ENCODE results near the gene MEX3A. TPM values are rescaled to one million over a fixed set of nuclear protein-coding genes. Genes with fewer than 3 reads are reported as not detected.

MEX3A gene
- total RNA-seq, 1 experiment from 2014 or later, result 68.0 TPM

DNA sequence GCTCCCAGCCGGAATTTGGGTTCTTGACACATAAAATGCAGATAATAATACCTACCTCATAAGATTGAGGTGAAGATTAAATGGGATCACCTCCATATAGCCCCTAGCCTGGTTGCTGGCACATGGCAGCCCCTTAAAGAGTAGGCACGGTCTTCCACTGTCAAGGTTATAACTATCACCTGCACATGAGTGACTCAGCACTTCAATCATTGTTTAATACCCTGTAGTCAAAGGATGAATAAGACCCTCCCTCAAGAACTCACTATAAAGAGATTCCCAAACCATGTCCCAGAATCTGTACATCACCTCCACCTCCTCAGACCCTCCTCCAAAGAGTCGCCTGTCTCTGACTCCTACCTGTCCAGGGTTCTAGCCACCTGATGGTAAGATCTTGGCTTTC lies 25.8 kb upstream of the MEX3A start:
- Histone ChIP-seq H3K9me3 (ENCODE audit: control insufficient read depth, low read depth, low read length) (no peaks in the 10 kb centered on the region), H2BK120ac (ENCODE audit: low read depth, low read length, poor library complexity, severe bottlenecking) (no peak overlapping the region), H2AK5ac (ENCODE audit: insufficient read length, low read length) (no peak overlapping the region), H3K27ac (ENCODE audit: insufficient read length, low read depth, low read length) (no peak overlapping the region), H2BK20ac (ENCODE audit: low read depth, low read length, poor library complexity, severe bottlenecking) (no peak overlapping the region), H2AFZ (ENCODE audit: low read length) (no peak overlapping the region), H4K5ac (ENCODE audit: insufficient read length, low read depth, low read length) (no peak overlapping the region), H3K79me2 (ENCODE audit: insufficient read depth, low read length) (no peaks in the 10 kb centered on the region), H3K56ac (ENCODE audit: insufficient read length, low read depth, low read length) (no peak overlapping the region), H4K91ac (ENCODE audit: insufficient read length, low read depth, low read length) (no peak overlapping the region), H3K23ac (ENCODE audit: insufficient read length, low read depth, low read length) (no peak overlapping the region), H3K79me1 (ENCODE audit: insufficient read depth, low read depth, low read length, poor library complexity, severe bottlenecking) (no peaks in the 10 kb centered on the region), H3K4ac (ENCODE audit: low read depth, low read length) (no peak overlapping the region), H3K27me3 (ENCODE audit: insufficient read depth, low read length) (no peaks in the 10 kb centered on the region), H3K9ac (ENCODE audit: extremely low read depth, insufficient read length, low read length) (no peak overlapping the region), H2BK12ac (ENCODE audit: insufficient read length, low read depth, low read length) (no peak overlapping the region), H3T11ph (ENCODE audit: low read length) (no peak overlapping the region), H3K18ac (ENCODE audit: insufficient read length, low read depth, low read length) (no peak overlapping the region), H3K14ac (ENCODE audit: insufficient read depth, low read length) (no peak overlapping the region), H4K8ac (replicated peaks; ENCODE audit: insufficient read length, low read depth, low read length) (no peak overlapping the region), H2BK5ac (ENCODE audit: insufficient read length, low read length) (no peak overlapping the region), H4K20me1 (ENCODE audit: control insufficient read depth, insufficient read depth, insufficient read length) (no peaks in the 10 kb centered on the region), H3K23me2 (ENCODE audit: insufficient read length, low read depth, low read length, poor library complexity, severe bottlenecking) (peaks cover 5% of the 10 kb centered on the region), H3K4me1 (ENCODE audit: insufficient read depth, low read length) (peaks cover 14% of the 10 kb centered on the region; the same call in 1 of the 2 replicates), H2BK15ac (ENCODE audit: low read depth, low read length) (no peak overlapping the region), H3K4me2 (ENCODE audit: insufficient read depth, insufficient read length, low read length) (no peak overlapping the region)
- TF ChIP-seq, protein P1, sequence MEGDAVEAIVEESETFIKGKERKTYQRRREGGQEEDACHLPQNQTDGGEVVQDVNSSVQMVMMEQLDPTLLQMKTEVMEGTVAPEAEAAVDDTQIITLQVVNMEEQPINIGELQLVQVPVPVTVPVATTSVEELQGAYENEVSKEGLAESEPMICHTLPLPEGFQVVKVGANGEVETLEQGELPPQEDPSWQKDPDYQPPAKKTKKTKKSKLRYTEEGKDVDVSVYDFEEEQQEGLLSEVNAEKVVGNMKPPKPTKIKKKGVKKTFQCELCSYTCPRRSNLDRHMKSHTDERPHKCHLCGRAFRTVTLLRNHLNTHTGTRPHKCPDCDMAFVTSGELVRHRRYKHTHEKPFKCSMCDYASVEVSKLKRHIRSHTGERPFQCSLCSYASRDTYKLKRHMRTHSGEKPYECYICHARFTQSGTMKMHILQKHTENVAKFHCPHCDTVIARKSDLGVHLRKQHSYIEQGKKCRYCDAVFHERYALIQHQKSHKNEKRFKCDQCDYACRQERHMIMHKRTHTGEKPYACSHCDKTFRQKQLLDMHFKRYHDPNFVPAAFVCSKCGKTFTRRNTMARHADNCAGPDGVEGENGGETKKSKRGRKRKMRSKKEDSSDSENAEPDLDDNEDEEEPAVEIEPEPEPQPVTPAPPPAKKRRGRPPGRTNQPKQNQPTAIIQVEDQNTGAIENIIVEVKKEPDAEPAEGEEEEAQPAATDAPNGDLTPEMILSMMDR (conservative IDR thresholded peaks at IDR 0.05), result no peak
- Mint-ChIP-seq H3K4me1 (peaks cover 39 to 54% of the 10 kb centered on the region in 2 experiments), H3K9me3 (no peaks in the 10 kb centered on the region; a peak in 1 of 5 replicates), H3K4me3 (peak overlapping the region in 1 of 2 experiments; percentile 38; a peak in 1 of 5 replicates), H3K27ac (peak overlapping the region in 1 of 3 experiments; percentile 69; a peak in 1 of 7 replicates), H3K27me3 (ENCODE audit: low read depth) (peaks cover 5% of the 10 kb centered on the region; the same call in 1 of the 2 replicates), H3K36me3 (ENCODE audit: insufficient read depth in 1 of 3, low read depth in 3 of 3) (peaks cover 0 to 2% (median 0%) of the 10 kb centered on the region in 3 experiments; a peak in 2 of 7 replicates)
- no CpG with 5 or more reads among the region's 3 CpGs for WGBS (ENCODE audit: extremely low coverage, insufficient read length, low lambda C conversion rate)
- DNase-seq, result no peak

All from H9 (cell line).